GM12873 (cell line): ENCODE data around the gene SH3BP2.

Experiments
- TF ChIP-seq, protein P1 (sequence below): IDR thresholded peaks from 2 replicates; pipeline ENCODE4 v1.5.1; 2012; ENCODE audit warnings: low read depth, mild to moderate bottlenecking, moderate library complexity, low read length, control low read depth; ENCODE audit not compliant: insufficient read depth; ENCODE audit errors: missing control alignments

The SH3BP2 gene

GRCh38 chr4:2813446-2814405 is 20.8 kb downstream of the SH3BP2 start:
- TF ChIP-seq, protein P1, sequence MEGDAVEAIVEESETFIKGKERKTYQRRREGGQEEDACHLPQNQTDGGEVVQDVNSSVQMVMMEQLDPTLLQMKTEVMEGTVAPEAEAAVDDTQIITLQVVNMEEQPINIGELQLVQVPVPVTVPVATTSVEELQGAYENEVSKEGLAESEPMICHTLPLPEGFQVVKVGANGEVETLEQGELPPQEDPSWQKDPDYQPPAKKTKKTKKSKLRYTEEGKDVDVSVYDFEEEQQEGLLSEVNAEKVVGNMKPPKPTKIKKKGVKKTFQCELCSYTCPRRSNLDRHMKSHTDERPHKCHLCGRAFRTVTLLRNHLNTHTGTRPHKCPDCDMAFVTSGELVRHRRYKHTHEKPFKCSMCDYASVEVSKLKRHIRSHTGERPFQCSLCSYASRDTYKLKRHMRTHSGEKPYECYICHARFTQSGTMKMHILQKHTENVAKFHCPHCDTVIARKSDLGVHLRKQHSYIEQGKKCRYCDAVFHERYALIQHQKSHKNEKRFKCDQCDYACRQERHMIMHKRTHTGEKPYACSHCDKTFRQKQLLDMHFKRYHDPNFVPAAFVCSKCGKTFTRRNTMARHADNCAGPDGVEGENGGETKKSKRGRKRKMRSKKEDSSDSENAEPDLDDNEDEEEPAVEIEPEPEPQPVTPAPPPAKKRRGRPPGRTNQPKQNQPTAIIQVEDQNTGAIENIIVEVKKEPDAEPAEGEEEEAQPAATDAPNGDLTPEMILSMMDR, result no peak

DNA sequence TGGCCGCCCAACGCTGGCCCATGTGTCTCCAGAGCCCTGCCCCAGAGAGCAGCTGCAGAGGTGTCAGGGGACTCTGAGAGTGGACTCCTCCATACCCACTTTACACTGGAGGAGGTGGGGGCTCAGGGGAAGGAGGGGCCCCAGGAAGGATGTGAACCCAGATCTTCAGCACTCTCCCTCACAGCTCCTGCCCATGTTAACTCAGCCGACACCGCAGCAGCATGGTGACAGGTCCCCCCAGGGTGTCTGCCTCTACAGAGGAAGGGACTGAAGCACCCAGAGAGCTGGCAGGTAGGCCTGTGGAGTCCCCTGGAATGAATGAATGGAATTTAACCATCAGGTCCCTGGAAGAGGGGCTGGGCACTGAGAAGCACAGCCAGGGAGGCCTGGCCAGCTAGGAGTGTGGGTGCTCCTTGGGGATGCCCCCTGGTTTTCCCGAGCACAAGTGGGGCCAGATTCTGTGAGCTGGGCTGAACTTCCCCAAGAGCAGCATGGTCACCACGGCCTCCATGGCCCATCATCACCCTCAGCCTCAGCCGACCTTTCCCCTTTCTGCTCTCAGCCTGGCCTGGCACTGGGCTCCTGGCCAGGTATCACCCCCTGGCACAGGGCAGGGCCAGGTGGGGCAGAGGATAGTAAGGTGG is 21.9 kb downstream of the SH3BP2 start:
- TF ChIP-seq, protein P1, result no peak

DNA sequence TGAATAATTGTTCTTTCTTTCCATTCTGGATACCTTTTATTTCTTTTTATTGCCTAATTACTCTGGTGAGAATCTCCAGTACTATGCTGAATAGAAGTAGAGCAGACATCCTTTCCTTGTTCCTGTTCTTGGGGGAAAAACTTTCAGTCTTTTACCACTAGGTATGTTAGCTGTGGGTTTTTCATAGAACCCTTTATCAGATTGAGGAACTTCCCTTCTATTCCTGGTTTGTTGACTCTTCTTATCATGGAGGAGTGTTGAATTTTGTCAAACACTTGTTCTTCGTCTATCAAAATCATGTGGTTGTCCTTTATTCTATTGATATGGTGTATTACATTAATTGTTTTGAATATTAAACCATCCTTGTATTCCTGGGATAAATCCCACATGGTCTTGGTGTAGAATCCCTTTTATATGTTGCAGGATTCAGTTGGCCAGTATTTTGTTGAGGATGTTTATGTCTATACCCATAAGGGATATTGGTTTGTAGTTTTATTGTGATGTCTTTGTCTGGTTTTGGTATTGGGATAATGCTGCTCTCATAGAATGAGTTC is 23.6 kb downstream of the SH3BP2 start:
- TF ChIP-seq, protein P1, result no peak

- TF ChIP-seq, protein P1, result no peak
These were observed 24.3 kb downstream of the SH3BP2 start for GRCh38 chr4:2817137-2817536.

DNA sequence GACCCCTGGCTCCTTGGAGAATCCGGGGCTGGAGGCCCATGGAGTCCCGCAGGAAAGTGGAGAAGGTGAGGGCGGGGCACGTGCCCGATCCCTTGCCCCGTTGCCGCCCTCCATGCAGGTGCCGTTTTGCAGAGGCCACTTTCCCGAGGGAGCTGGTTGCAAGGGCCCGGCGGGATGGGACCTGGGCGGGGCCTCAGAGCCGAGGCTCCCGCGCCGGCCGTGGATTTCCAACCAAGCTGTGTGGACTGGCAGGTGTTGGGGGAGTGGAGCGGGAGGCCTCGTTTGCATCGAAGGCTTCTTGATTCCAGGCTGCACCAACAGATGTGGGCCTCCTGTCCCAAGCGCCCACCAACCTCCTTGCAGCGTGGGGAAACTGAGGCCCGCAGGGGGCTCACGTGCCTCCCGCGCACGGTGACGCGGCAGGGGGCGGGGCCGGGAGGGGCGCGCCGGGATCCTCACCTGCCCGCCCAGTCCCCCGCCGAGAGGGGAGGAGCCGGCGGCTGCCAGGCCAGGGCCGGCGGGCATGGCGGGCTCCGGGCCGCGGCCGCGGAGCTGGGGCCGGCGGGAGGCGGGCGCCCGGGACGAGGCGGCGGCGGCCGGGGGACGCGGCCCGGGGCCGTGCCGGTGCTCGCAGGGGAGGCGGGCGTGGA is 24.9 kb downstream of the SH3BP2 start:
- TF ChIP-seq, protein P1, result no peak

DNA sequence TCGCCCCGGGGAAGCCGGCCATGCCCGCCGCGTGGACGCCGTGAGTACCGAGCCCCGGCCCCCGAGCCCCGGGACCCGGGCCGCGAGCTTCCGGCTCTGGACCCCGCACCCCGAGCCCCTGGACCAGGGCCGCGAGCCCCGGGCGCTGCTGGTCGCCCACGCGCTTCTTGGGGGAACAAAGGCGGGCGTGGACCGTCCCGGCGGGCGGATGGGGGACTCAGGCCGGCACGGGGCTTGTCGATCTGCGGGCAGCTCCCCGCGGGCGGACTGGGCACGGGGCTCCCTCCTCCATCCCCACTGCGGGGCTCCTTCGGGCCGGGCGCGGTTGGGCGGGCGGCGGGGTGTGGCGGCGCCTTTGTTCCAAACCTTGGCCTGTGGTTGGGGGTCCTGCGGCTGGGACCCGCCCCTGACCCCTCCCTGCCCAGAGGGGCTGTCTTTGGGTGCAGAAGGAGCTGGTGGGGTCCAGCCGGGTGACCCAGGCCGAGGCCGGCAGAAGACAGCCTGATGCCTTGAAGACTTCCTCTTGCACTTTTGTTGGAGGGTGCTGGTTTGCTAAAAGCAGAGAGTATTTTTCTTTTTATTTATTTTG is 25.6 kb downstream of the SH3BP2 start:
- TF ChIP-seq, protein P1, result no peak
